Muscle of back (tissue), 10 donors: ENCODE results near the gene ANKRD16. TPM values are rescaled to one million over a fixed set of nuclear protein-coding genes. Genes with fewer than 3 reads are reported as not detected.

Source experiments
- polyA plus RNA-seq, 10 donors: library from polyadenylated mRNA; unstranded; fragments of 120-200 nt; gene quantifications; one replicate each; pipeline ENCODE4 v1.2.1, GENCODE V29; 2013; ENCODE audit not compliant: insufficient read length in 10 of 10

ANKRD16 gene
- polyA plus RNA-seq, 10 donors: 4.5 to 7.5 (median 5.8) TPM

Other genes with a start within 250 kb of the ANKRD16 start
- 10 to 100 TPM in 7 of 10 donors, 1 to 10 TPM in 3; 9.0 to 15.5 (median 11.8) TPM for gene ASB13, start 223.3 kb downstream of the ANKRD16 start, polyA plus RNA-seq
- 10 to 100 TPM; 24.9 to 38.7 (median 34.1) TPM for gene TASOR2, start 205.1 kb downstream of the ANKRD16 start, polyA plus RNA-seq
- 100 to 1,000 TPM; 226 to 309 (median 262) TPM for gene GDI2, start 76.5 kb downstream of the ANKRD16 start, polyA plus RNA-seq
- 10 to 100 TPM; 40.1 to 59.4 (median 46.8) TPM for gene FBH1, start 350 bp upstream of the ANKRD16 start, polyA plus RNA-seq
- 1 to 10 TPM; 1.2 to 3.9 (median 2.2) TPM for gene IL15RA, start 87.7 kb upstream of the ANKRD16 start, polyA plus RNA-seq
- under 1 TPM in 4 of 10 donors, not detected in 6; 0.45 to 0.92 (median 0.58) TPM for gene IL2RA, start 172.5 kb upstream of the ANKRD16 start, polyA plus RNA-seq
- gene RBM17, start 199.1 kb upstream of the ANKRD16 start, polyA plus RNA-seq: 100 to 1,000 TPM in 5 of 10 donors, 10 to 100 TPM in 5; 74.9 to 126 (median 95.6) TPM